Immature natural killer cell (primary cell): ENCODE measurements around the gene ARHGAP15. TPM values are rescaled to one million over a fixed set of nuclear protein-coding genes. Genes with fewer than 3 reads are reported as not detected.

Source experiments
- DNase-seq, 3 donors: peaks; one replicate each; pipeline ENCODE4 v3.0.0; 2022; ENCODE audit warnings: mixed read lengths in 1 of 3
- H3K27ac Mint-ChIP-seq, 6 donors: one replicate each; pipeline ENCODE4 v1.8.0; 2020; ENCODE audit warnings: mixed read lengths in 6 of 6, mild to moderate bottlenecking in 5 of 6, inconsistent platforms in 4 of 6, moderate library complexity in 3 of 6
- H3K27me3 Mint-ChIP-seq, 3 donors: one replicate each; pipeline ENCODE4 v1.8.0; 2020 to 2021; ENCODE audit warnings: low read depth in 3 of 3, mild to moderate bottlenecking in 3 of 3, mixed read lengths in 3 of 3, moderate library complexity in 3 of 3, inconsistent platforms in 1 of 3
- H3K36me3 Mint-ChIP-seq, 3 donors: one replicate each; pipeline ENCODE4 v1.8.0; 2020; ENCODE audit warnings: mixed read lengths in 3 of 3, inconsistent platforms in 2 of 3, mild to moderate bottlenecking in 2 of 3
- H3K4me1 Mint-ChIP-seq, 2 donors: one replicate each; pipeline ENCODE4 v1.8.0; 2020; ENCODE audit warnings: inconsistent platforms in 2 of 2, mild to moderate bottlenecking in 2 of 2, mixed read lengths in 2 of 2, moderate library complexity in 1 of 2
- H3K4me3 Mint-ChIP-seq, 5 donors: one replicate each; pipeline ENCODE4 v1.8.0; 2020; ENCODE audit warnings: mild to moderate bottlenecking in 5 of 5, mixed read lengths in 5 of 5, inconsistent platforms in 3 of 5, moderate library complexity in 3 of 5
- H3K9me3 Mint-ChIP-seq, 6 donors: one replicate each; pipeline ENCODE4 v1.8.0; 2020; ENCODE audit warnings: mild to moderate bottlenecking in 6 of 6, mixed read lengths in 6 of 6, inconsistent platforms in 4 of 6, moderate library complexity in 3 of 6
- polyA plus RNA-seq, 3 donors: library from polyadenylated mRNA; unstranded; fragments of 300-500 nt; fragmentation: Illumina TruSeq; gene quantifications; one replicate each; pipeline ENCODE4 v1.2.3, GENCODE V29; 2021

The ARHGAP15 gene
- polyA plus RNA-seq, 3 donors from 2014 or later: 107 to 168 (median 150) TPM

DNA sequence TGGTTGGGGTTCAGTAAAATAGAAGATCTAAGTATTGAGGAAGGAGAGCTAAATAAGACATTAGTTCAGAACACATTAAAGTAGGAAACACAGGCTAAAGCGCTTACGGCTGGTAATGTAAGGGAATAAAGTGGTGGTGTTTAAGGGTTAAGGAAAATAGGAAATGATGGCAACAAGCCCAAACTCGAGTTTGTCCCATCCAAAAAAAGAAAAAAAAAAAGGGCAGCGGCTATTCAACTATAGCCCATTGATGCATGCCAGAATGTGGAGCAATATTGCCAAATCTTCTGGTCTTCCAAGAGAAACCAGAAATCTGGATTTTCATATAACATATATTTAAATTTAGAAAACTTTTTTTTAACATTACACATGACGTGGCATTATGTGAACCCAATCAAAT lies 161.0 kb downstream of the ARHGAP15 start:
- Mint-ChIP-seq H3K27me3 (no peaks in the 10 kb centered on the region), H3K9me3 (no peaks in the 10 kb centered on the region), H3K36me3 (no peaks in the 10 kb centered on the region), H3K27ac (peak overlapping the region in 3 of 6 donors; percentile 3 to 20 (median 11)), H3K4me1 (peaks cover 16 to 42% of the 10 kb centered on the region in 2 donors), H3K4me3 (no peak overlapping the region)
- DNase-seq: no peak

DNA sequence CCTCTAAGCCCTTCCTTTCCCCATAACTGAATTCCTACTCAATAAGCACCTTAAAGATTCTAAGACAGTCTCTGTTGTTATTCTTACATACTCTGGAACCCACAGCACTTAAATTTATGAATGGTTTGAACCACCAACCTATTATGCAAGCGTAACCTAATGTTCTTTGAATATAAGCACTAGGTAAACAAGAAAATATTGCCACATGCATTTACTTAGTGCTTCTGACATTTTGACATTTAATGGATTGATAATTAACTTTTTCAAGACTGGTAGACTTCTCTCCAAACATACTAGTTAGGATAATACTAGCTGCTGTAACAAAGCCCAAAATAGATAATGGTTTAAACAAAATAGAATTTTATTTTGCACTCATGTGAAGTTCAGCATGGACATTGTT lies 164.8 kb downstream of the ARHGAP15 start:
- H3K36me3 Mint-ChIP-seq: no peaks in the 10 kb centered on the region
- no peaks in the 10 kb centered on the region for H3K27me3 Mint-ChIP-seq
- no peak overlapping the region for H3K4me3 Mint-ChIP-seq
- H3K4me1 Mint-ChIP-seq: peaks cover 19 to 55% of the 10 kb centered on the region in 2 donors
- H3K27ac Mint-ChIP-seq: peak overlapping the region in 1 of 6 donors; percentile 12
- H3K9me3 Mint-ChIP-seq: no peaks in the 10 kb centered on the region
- no peak for DNase-seq

DNA sequence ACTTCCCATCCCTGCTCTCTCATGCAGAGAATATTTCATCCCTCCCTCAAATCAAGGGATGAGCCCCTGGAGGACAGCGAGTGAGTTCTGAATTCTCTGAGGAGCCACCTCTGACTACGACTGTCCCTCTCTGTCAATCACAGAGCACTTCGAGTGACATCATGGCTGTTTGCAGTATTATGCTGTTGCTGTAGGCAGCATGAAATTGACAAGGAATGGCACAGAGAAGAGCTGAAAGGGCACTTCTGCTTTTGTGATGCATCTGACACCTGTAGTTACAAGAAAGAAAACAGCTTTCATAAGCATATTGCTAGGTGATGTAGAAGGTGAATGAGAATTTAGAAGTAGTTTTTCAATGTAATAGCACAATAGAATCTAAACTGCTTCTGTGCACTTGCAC lies 166.9 kb downstream of the ARHGAP15 start:
- Mint-ChIP-seq H3K27ac (no peak overlapping the region), H3K4me3 (no peak overlapping the region), H3K9me3 (no peaks in the 10 kb centered on the region), H3K4me1 (peaks cover 13 to 45% of the 10 kb centered on the region in 2 donors), H3K36me3 (no peaks in the 10 kb centered on the region), H3K27me3 (no peaks in the 10 kb centered on the region)
- no peak for DNase-seq

DNA sequence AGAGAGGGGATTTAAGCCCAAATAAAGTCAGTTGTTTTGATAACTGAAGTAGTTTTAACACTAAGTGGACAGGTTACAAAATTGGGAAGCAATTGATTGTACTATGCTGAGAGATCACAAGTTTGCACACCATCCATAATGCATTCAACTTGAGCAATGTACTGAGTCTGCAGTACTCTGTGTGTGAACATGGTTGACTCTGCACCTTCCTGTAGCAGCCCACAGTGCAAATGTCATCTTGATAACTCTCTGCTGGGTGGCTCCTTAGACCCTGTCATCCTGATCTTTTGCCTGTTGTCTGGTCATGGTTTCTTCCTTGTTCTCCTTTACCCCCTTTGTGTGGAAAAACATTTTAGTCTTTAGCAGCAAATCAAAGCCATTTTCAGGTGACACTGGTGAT lies 168.0 kb downstream of the ARHGAP15 start:
- Mint-ChIP-seq H3K27me3 (no peaks in the 10 kb centered on the region), H3K36me3 (no peaks in the 10 kb centered on the region), H3K4me3 (no peak overlapping the region), H3K4me1 (peaks cover 13 to 49% of the 10 kb centered on the region in 2 donors), H3K27ac (peak overlapping the region in 4 of 6 donors; percentile 1 to 65 (median 3)), H3K9me3 (no peaks in the 10 kb centered on the region)
- DNase-seq: no peak

DNA sequence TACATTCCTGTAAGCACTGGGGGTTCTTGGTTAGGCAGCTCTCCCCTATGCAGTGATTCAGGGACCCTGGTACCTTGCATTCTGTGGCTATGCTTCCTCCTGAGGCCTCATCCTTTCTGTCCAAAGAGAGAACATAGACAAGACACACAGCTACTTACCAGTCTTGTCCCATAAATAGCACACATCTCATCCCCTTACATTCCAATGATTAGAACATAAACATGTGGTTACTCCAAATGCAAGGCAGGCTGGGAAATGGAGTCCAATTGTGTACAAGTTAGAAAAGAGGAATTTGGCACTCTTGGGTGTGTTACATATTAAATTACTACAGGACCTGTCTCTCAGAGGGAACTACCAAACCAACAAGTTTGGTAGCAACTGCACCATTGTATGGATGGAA lies 171.3 kb downstream of the ARHGAP15 start:
- H3K4me1 Mint-ChIP-seq: peaks cover 11 to 36% of the 10 kb centered on the region in 2 donors
- H3K36me3 Mint-ChIP-seq: peaks cover 0 to 7% (median 6%) of the 10 kb centered on the region in 3 donors
- no peaks in the 10 kb centered on the region for H3K9me3 Mint-ChIP-seq
- H3K27me3 Mint-ChIP-seq: no peaks in the 10 kb centered on the region
- H3K27ac Mint-ChIP-seq: peak overlapping the region in 1 of 6 donors; percentile 1
- DNase-seq: no peak
- no peak overlapping the region for H3K4me3 Mint-ChIP-seq

DNA sequence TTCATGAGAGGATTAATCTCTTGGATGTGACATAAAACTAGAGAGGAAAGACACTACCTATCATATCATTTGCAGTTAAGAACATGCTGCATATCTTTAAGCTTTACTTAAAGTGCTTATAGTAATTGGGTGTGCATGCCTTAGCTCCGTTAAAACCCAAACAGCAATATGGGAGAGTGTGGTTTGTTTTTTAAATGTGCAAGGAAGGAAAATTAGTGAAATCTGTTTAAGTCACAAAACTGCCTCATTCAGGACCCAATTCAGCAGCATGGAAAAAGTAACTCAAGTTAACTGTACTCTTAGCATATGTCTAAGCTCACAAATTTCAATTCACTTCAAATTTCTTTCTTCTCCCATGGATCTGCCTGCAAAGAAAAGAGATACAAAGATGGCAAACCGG lies 182.2 kb downstream of the ARHGAP15 start:
- Mint-ChIP-seq H3K9me3 (no peaks in the 10 kb centered on the region), H3K36me3 (no peaks in the 10 kb centered on the region), H3K4me3 (no peak overlapping the region), H3K27ac (peak overlapping the region in 2 of 6 donors; percentile 17 to 43), H3K4me1 (peaks cover 15 to 44% of the 10 kb centered on the region in 2 donors), H3K27me3 (no peaks in the 10 kb centered on the region)
- no peak for DNase-seq

DNA sequence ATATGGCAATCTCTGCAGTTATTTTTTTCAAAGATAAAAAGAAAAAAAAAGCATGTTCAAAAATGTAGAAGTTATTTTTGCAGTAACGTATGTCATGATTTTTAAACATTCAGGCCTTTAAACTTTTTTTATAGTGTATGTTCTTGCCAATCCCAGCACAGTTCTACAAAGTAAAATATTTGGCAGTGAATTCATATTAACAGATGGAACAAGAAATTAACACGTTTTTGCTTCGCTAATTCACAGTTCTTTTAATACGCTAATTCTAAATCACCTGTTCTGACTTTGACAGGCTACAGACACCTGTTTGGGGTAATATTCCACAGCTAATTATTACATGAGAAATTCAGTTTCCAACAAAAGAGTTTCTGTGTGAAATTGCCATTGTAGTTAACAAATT lies 183.2 kb downstream of the ARHGAP15 start:
- no peaks in the 10 kb centered on the region for H3K9me3 Mint-ChIP-seq
- peaks cover 15 to 48% of the 10 kb centered on the region in 2 donors for H3K4me1 Mint-ChIP-seq

DNA sequence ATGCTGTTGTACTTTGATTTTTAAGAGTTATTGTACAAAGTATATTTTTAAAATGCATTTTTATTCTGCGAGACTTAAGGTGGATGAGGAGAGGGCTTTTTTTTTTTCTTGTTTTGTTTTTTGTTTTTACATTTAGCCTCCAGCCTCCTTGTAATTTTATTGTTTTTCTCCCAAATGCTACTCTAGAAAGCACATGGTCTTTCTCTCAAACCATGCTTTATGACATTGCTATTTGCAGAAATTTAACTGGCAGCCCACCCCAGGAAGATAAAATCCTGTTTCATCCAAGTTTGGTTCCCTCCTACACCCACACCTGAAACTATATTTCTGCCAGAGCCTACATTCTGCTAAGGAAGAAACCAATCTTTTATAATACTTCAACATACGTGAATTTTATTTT lies 184.6 kb downstream of the ARHGAP15 start:
- no peaks in the 10 kb centered on the region for H3K9me3 Mint-ChIP-seq
- DNase-seq: no peak
- H3K27ac Mint-ChIP-seq: no peak overlapping the region
- no peaks in the 10 kb centered on the region for H3K27me3 Mint-ChIP-seq
- H3K4me3 Mint-ChIP-seq: no peak overlapping the region
- H3K4me1 Mint-ChIP-seq: peaks cover 15 to 53% of the 10 kb centered on the region in 2 donors
- no peaks in the 10 kb centered on the region for H3K36me3 Mint-ChIP-seq

More for the DNA sequence above, 183.2 kb downstream of the ARHGAP15 start:
- H3K27ac Mint-ChIP-seq: no peak overlapping the region
- no peak for DNase-seq
- no peak overlapping the region for H3K4me3 Mint-ChIP-seq
- no peaks in the 10 kb centered on the region for H3K27me3 Mint-ChIP-seq
- no peaks in the 10 kb centered on the region for H3K36me3 Mint-ChIP-seq

DNA sequence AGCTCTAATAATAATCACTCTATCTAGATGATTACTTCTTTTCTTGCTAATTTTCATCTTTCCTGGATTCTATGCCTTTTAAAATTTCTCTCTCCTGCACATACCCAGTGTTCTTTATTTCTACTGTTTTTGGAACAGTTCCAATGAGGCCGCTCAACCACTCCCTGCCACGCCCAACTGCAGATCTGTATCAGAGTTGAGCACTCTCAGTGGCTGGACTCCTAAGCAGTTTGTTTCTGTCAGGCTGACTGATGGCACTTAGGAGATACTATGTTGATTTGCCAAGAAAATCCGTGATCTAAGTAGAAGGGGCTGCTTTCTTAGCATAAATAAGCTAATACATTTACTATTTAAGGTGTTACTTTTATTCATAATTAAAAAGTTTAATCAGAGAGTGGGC lies 192.8 kb downstream of the ARHGAP15 start:
- Mint-ChIP-seq H3K4me3 (no peak overlapping the region), H3K36me3 (peaks cover 0 to 13% (median 3%) of the 10 kb centered on the region in 3 donors), H3K4me1 (peaks cover 31 to 72% of the 10 kb centered on the region in 2 donors), H3K9me3 (no peaks in the 10 kb centered on the region), H3K27me3 (peaks cover 0 to 1% (median 0%) of the 10 kb centered on the region in 3 donors), H3K27ac (peak overlapping the region in 2 of 6 donors; percentile 36 to 69)
- no peak for DNase-seq

DNA sequence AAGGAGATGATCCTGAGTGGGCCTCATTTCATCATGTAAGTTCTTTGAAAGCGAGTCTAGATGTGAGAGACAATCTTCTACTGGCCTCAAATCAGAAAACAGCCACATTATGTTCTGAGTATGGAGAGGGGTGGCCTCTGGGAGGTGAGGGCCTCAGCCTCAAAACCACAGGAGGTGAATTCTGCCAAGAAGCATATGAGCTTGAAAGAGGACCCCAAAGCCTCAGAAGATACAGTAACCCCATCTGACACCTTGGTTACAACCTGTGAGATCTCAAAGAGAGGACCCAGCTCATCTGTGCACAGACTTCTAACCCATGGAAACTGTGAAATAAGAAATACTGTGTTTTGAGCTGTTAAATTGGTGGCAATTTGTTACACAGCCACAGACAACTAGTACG lies 200.1 kb downstream of the ARHGAP15 start:
- Mint-ChIP-seq H3K27me3 (peaks cover 0 to 3% (median 1%) of the 10 kb centered on the region in 3 donors), H3K9me3 (no peaks in the 10 kb centered on the region), H3K4me1 (peaks cover 66 to 93% of the 10 kb centered on the region in 2 donors), H3K27ac (peak overlapping the region; percentile 45 to 92 (median 74)), H3K36me3 (peaks cover 0 to 7% (median 0%) of the 10 kb centered on the region in 3 donors), H3K4me3 (peak overlapping the region; percentile 22 to 60 (median 52))
- DNase-seq: peak; percentile 51 to 61 (median 52)

DNA sequence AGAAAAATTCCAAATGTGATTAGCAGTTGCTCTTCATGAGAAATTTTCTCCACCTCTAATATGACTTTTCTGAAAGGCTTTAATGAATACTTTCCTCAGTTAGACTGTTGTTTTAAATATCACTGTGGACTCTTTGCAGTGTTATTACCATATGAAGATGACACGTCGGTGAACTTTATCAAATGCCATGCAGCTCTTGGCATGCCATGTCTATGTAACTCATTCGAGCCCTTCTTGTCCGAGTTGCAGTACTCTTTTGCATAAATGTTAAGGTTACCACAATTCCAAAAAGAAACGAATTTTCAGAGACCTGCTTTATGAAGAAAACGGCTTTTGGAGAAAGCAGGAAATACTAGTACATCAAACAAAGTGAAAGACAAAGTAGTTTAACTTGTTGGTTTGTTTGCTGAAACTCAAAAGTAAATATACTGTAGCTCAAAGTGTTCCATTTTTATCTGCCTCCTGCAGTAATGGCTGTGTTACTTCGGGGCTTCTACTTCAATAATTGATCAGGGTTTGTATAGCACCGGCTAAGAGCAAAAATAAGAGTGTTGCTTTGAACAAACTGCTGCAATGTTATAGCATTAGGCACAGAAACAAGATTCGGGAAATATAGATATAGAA lies 204.1 kb downstream of the ARHGAP15 start:
- Mint-ChIP-seq H3K27ac (peak overlapping the region; percentile 6 to 69 (median 48)), H3K4me3 (peak overlapping the region; percentile 21 to 77 (median 75)), H3K36me3 (peaks cover 0 to 3% (median 3%) of the 10 kb centered on the region in 3 donors), H3K4me1 (peaks cover 56 to 88% of the 10 kb centered on the region in 2 donors), H3K9me3 (no peaks in the 10 kb centered on the region), H3K27me3 (peaks cover 0 to 1% (median under 1%) of the 10 kb centered on the region in 3 donors)
- no peak for DNase-seq

DNA sequence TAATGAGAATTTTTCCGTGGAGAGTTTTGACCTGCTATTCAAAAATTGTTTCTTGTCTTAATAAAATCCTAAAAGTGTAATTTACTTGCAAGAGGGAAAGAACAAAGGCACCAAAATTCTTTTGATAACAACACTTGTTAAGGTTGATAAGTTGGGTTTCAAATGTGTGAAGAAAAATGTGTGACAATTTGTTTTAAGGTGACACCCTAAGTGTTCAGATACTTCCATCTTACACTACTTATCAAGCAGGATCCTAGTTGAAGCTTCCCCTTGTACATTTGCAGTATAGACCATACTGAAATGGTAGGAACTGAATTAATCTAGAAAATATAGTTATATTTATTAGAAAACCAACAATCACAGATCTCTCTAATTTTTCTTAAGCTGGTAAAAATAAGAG lies 204.6 kb downstream of the ARHGAP15 start:
- peaks cover 0 to 3% (median 3%) of the 10 kb centered on the region in 3 donors for H3K36me3 Mint-ChIP-seq
- H3K27me3 Mint-ChIP-seq: peaks cover 0 to 1% (median 0%) of the 10 kb centered on the region in 3 donors
- no peaks in the 10 kb centered on the region for H3K9me3 Mint-ChIP-seq
- peaks cover 54 to 88% of the 10 kb centered on the region in 2 donors for H3K4me1 Mint-ChIP-seq
- peak overlapping the region; percentile 21 to 77 (median 75) for H3K4me3 Mint-ChIP-seq
- peak overlapping the region; percentile 6 to 69 (median 48) for H3K27ac Mint-ChIP-seq
- peak in 2 of 3 donors; percentile 14 to 15 for DNase-seq

DNA sequence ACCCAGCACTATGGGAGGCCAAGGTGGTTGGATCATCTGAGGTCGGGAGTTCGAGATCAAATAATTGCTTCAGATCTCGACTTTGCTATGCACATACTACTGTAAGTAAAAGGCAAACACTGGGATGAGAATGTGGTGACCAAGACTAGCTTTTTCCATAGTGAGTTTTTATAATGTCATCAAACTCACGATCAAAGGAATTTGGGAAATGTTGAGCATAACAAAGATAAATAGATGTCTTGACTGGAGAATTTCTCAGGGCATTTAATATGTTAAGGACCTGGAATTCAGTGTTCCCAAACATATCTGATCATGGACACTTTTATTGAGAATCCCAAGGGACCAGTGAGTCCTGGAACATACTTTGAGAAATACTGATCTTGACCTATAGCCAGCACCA lies 205.6 kb downstream of the ARHGAP15 start:
- H3K4me3 Mint-ChIP-seq: no peak overlapping the region

DNA sequence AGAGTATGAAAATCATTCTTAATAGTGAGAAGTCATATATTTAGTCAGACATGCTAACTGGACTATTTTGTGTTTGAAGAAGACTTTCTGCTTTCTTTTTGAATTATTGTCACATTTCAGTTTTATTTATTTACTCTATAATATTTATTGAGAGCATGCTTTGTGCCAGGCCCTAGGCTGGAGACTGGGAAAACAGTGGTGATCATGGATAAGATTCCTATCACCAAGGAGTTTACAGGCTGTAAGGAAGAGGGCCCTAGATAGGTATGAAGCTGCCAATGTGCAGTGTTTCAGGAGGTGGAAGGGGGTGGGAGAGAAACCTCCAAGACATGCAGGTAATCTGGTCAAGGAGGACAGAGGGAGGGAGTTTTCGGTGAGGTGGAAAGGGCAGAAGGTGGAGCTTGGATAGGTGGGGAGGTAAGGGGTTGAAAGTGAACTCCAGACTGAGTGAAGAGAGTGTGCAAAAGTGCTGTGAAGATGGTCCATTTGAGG lies 207.5 kb downstream of the ARHGAP15 start:
- Mint-ChIP-seq H3K27ac (peak overlapping the region in 1 of 6 donors; percentile 21), H3K4me3 (no peak overlapping the region), H3K36me3 (peaks cover 0 to 3% (median 0%) of the 10 kb centered on the region in 3 donors), H3K27me3 (peaks cover 0 to 3% (median 0%) of the 10 kb centered on the region in 3 donors), H3K4me1 (peaks cover 44 to 83% of the 10 kb centered on the region in 2 donors), H3K9me3 (no peaks in the 10 kb centered on the region)
- DNase-seq: no peak

More for the DNA sequence above, 205.6 kb downstream of the ARHGAP15 start:
- Mint-ChIP-seq H3K27me3 (peaks cover 0 to 1% (median 0%) of the 10 kb centered on the region in 3 donors), H3K27ac (no peak overlapping the region), H3K4me1 (peaks cover 47 to 84% of the 10 kb centered on the region in 2 donors), H3K9me3 (no peaks in the 10 kb centered on the region), H3K36me3 (peaks cover 0 to 3% (median 3%) of the 10 kb centered on the region in 3 donors)
- no peak for DNase-seq
